ENCODE data around the gene VPS25. TPM values are rescaled to one million over a fixed set of nuclear protein-coding genes. Genes with fewer than 3 reads are reported as not detected.

The VPS25 gene
- total and polyA plus RNA-seq, 9 of the 15 experiments (the other 6 are each of a cell fraction or from before 2014, with no cell fraction given), result 123 to 352 (median 180) TPM

GRCh38 chr17:42744806-42745617 is 28.2 kb upstream of the VPS25 start, which contains the start of gene EZH1 (continued):
- TF ChIP-seq CUX1 (CRISPR knock-in tag; IDR thresholded peaks at IDR 0.05) (no peak), DNMT1 (IDR thresholded peaks at IDR 0.05) (no peak), ZNF512 (tag; IDR thresholded peaks at IDR 0.05) (no peak), MGA (IDR thresholded peaks at IDR 0.05) (peak; percentile 99), ADNP (tag; IDR thresholded peaks at IDR 0.05) (no peak), RAD51 (IDR thresholded peaks at IDR 0.05; ENCODE audit: borderline replicate concordance, low read depth) (no peak), NCOA1 (IDR thresholded peaks at IDR 0.05; ENCODE audit: low read depth) (no peak), RBFOX2 (IDR thresholded peaks at IDR 0.05; ENCODE audit: low read depth, low read length) (peak; percentile 89)
